ENCODE results near the gene SYNE2. TPM values are rescaled to one million over a fixed set of nuclear protein-coding genes. Genes with fewer than 3 reads are reported as not detected.

Gene SYNE2
- polyA plus RNA-seq, 2 donors: 48.5 to 76.2 TPM

- 89 to 94% methylated on average over 2 of the region's 2 CpGs for WGBS, 2 donors
- Histone ChIP-seq H3K4me1 (ENCODE audit: control insufficient read depth in 2 of 2, insufficient read depth in 2 of 2, low read length in 1 of 2) (peaks cover 0 to 2% of the 10 kb centered on the region in 2 donors), H3K9me3 (ENCODE audit: control insufficient read depth in 2 of 2, insufficient read depth in 1 of 2, low read depth in 1 of 2, low read length in 1 of 2) (no peaks in the 10 kb centered on the region), H3K27me3 (ENCODE audit: control insufficient read depth in 1 of 2, insufficient read depth in 2 of 2, low read length in 2 of 2) (no peaks in the 10 kb centered on the region), H3K4me3 (ENCODE audit: low read depth in 1 of 2, low read length in 2 of 2) (no peak overlapping the region), H3K36me3 (ENCODE audit: control insufficient read depth in 2 of 2, insufficient read depth in 2 of 2, low read length in 1 of 2) (no peaks in the 10 kb centered on the region), H3K27ac (ENCODE audit: low read depth in 2 of 2, low read length in 1 of 2) (no peak overlapping the region)
These were observed 51.9 kb downstream of the SYNE2 start for GRCh38 chr14:63904724-63905123.

GRCh38 chr14:63905370-63905769 is 52.6 kb downstream of the SYNE2 start:
- Histone ChIP-seq H3K4me3 (ENCODE audit: low read depth in 1 of 2, low read length in 2 of 2) (no peak overlapping the region), H3K27ac (ENCODE audit: low read depth in 2 of 2, low read length in 1 of 2) (no peak overlapping the region), H3K9me3 (ENCODE audit: control insufficient read depth in 2 of 2, insufficient read depth in 1 of 2, low read depth in 1 of 2, low read length in 1 of 2) (no peaks in the 10 kb centered on the region), H3K36me3 (ENCODE audit: control insufficient read depth in 2 of 2, insufficient read depth in 2 of 2, low read length in 1 of 2) (no peaks in the 10 kb centered on the region), H3K27me3 (ENCODE audit: control insufficient read depth in 1 of 2, insufficient read depth in 2 of 2, low read length in 2 of 2) (no peaks in the 10 kb centered on the region), H3K4me1 (ENCODE audit: control insufficient read depth in 2 of 2, insufficient read depth in 2 of 2, low read length in 1 of 2) (peaks cover 0 to 2% of the 10 kb centered on the region in 2 donors)
- 51 to 60% methylated on average over 2 of the region's 2 CpGs for WGBS, 2 donors

- no peaks in the 10 kb centered on the region for H3K9me3 ChIP-seq (ENCODE audit: control insufficient read depth in 2 of 2, insufficient read depth in 1 of 2, low read depth in 1 of 2, low read length in 1 of 2)
- peak overlapping the region in 1 of 2 donors; percentile 26 for H3K4me3 ChIP-seq (ENCODE audit: low read depth in 1 of 2, low read length in 2 of 2)
- 72% methylated on average over 4 of the region's 4 CpGs for WGBS, 2 donors
- peaks cover 0 to 2% of the 10 kb centered on the region in 2 donors for H3K4me1 ChIP-seq (ENCODE audit: control insufficient read depth in 2 of 2, insufficient read depth in 2 of 2, low read length in 1 of 2)
- no peaks in the 10 kb centered on the region for H3K36me3 ChIP-seq (ENCODE audit: control insufficient read depth in 2 of 2, insufficient read depth in 2 of 2, low read length in 1 of 2)
- H3K27ac ChIP-seq (ENCODE audit: low read depth in 2 of 2, low read length in 1 of 2): no peak overlapping the region
- H3K27me3 ChIP-seq (ENCODE audit: control insufficient read depth in 1 of 2, insufficient read depth in 2 of 2, low read length in 2 of 2): no peaks in the 10 kb centered on the region
These were observed 56.0 kb downstream of the SYNE2 start for GRCh38 chr14:63908667-63909264.

- Histone ChIP-seq H3K9me3 (ENCODE audit: control insufficient read depth in 2 of 2, insufficient read depth in 1 of 2, low read depth in 1 of 2, low read length in 1 of 2) (no peaks in the 10 kb centered on the region), H3K27ac (ENCODE audit: low read depth in 2 of 2, low read length in 1 of 2) (no peak overlapping the region), H3K27me3 (ENCODE audit: control insufficient read depth in 1 of 2, insufficient read depth in 2 of 2, low read length in 2 of 2) (no peaks in the 10 kb centered on the region), H3K4me1 (ENCODE audit: control insufficient read depth in 2 of 2, insufficient read depth in 2 of 2, low read length in 1 of 2) (peaks cover 0 to 2% of the 10 kb centered on the region in 2 donors), H3K4me3 (ENCODE audit: low read depth in 1 of 2, low read length in 2 of 2) (no peak overlapping the region), H3K36me3 (ENCODE audit: control insufficient read depth in 2 of 2, insufficient read depth in 2 of 2, low read length in 1 of 2) (no peaks in the 10 kb centered on the region)
These were observed 57.2 kb downstream of the SYNE2 start for GRCh38 chr14:63909984-63910383.

- H3K4me1 ChIP-seq (ENCODE audit: control insufficient read depth in 2 of 2, insufficient read depth in 2 of 2, low read length in 1 of 2): peaks cover 0 to 2% of the 10 kb centered on the region in 2 donors
- WGBS, 2 donors: 73 to 76% methylated on average over 7 of the region's 7 CpGs
- H3K9me3 ChIP-seq (ENCODE audit: control insufficient read depth in 2 of 2, insufficient read depth in 1 of 2, low read depth in 1 of 2, low read length in 1 of 2): no peaks in the 10 kb centered on the region
- H3K4me3 ChIP-seq (ENCODE audit: low read depth in 1 of 2, low read length in 2 of 2): no peak overlapping the region
- no peaks in the 10 kb centered on the region for H3K27me3 ChIP-seq (ENCODE audit: control insufficient read depth in 1 of 2, insufficient read depth in 2 of 2, low read length in 2 of 2)
- no peak overlapping the region for H3K27ac ChIP-seq (ENCODE audit: low read depth in 2 of 2, low read length in 1 of 2)
- H3K36me3 ChIP-seq (ENCODE audit: control insufficient read depth in 2 of 2, insufficient read depth in 2 of 2, low read length in 1 of 2): no peaks in the 10 kb centered on the region
These were observed 58.0 kb downstream of the SYNE2 start for GRCh38 chr14:63910583-63911363.

- Histone ChIP-seq H3K27ac (ENCODE audit: low read depth in 2 of 2, low read length in 1 of 2) (no peak overlapping the region), H3K36me3 (ENCODE audit: control insufficient read depth in 2 of 2, insufficient read depth in 2 of 2, low read length in 1 of 2) (no peaks in the 10 kb centered on the region), H3K27me3 (ENCODE audit: control insufficient read depth in 1 of 2, insufficient read depth in 2 of 2, low read length in 2 of 2) (no peaks in the 10 kb centered on the region), H3K9me3 (ENCODE audit: control insufficient read depth in 2 of 2, insufficient read depth in 1 of 2, low read depth in 1 of 2, low read length in 1 of 2) (no peaks in the 10 kb centered on the region), H3K4me1 (ENCODE audit: control insufficient read depth in 2 of 2, insufficient read depth in 2 of 2, low read length in 1 of 2) (peaks cover 0 to 2% of the 10 kb centered on the region in 2 donors), H3K4me3 (ENCODE audit: low read depth in 1 of 2, low read length in 2 of 2) (no peak overlapping the region)
- WGBS, 2 donors: 69 to 77% methylated on average over 1 of the region's 1 CpG
These were observed 58.6 kb downstream of the SYNE2 start for GRCh38 chr14:63911404-63911803.

GRCh38 chr14:63912286-63912685 is 59.5 kb downstream of the SYNE2 start:
- 70 to 79% methylated on average over 1 of the region's 1 CpG for WGBS, 2 donors
- H3K4me1 ChIP-seq (ENCODE audit: control insufficient read depth in 2 of 2, insufficient read depth in 2 of 2, low read length in 1 of 2): no peaks in the 10 kb centered on the region
- no peaks in the 10 kb centered on the region for H3K36me3 ChIP-seq (ENCODE audit: control insufficient read depth in 2 of 2, insufficient read depth in 2 of 2, low read length in 1 of 2)
- H3K27me3 ChIP-seq (ENCODE audit: control insufficient read depth in 1 of 2, insufficient read depth in 2 of 2, low read length in 2 of 2): no peaks in the 10 kb centered on the region
- no peak overlapping the region for H3K27ac ChIP-seq (ENCODE audit: low read depth in 2 of 2, low read length in 1 of 2)
- no peaks in the 10 kb centered on the region for H3K9me3 ChIP-seq (ENCODE audit: control insufficient read depth in 2 of 2, insufficient read depth in 1 of 2, low read depth in 1 of 2, low read length in 1 of 2)
- no peak overlapping the region for H3K4me3 ChIP-seq (ENCODE audit: low read depth in 1 of 2, low read length in 2 of 2)

- Histone ChIP-seq H3K4me3 (ENCODE audit: low read depth in 1 of 2, low read length in 2 of 2) (no peak overlapping the region), H3K27me3 (ENCODE audit: control insufficient read depth in 1 of 2, insufficient read depth in 2 of 2, low read length in 2 of 2) (no peaks in the 10 kb centered on the region)
- WGBS, 2 donors: 92 to 95% methylated on average over 11 of the region's 11 CpGs
These were observed 65.6 kb downstream of the SYNE2 start for GRCh38 chr14:63918411-63918810.

GRCh38 chr14:63922696-63923421 is 70.1 kb downstream of the SYNE2 start:
- 35 to 45% methylated on average over 5 of the region's 5 CpGs for WGBS, 2 donors
- Histone ChIP-seq H3K4me3 (ENCODE audit: low read depth in 1 of 2, low read length in 2 of 2) (no peak overlapping the region), H3K27ac (ENCODE audit: low read depth in 2 of 2, low read length in 1 of 2) (peak overlapping the region; percentile 49 to 55), H3K36me3 (ENCODE audit: control insufficient read depth in 2 of 2, insufficient read depth in 2 of 2, low read length in 1 of 2) (peaks cover 0 to 4% of the 10 kb centered on the region in 2 donors), H3K4me1 (ENCODE audit: control insufficient read depth in 2 of 2, insufficient read depth in 2 of 2, low read length in 1 of 2) (no peaks in the 10 kb centered on the region), H3K27me3 (ENCODE audit: control insufficient read depth in 1 of 2, insufficient read depth in 2 of 2, low read length in 2 of 2) (no peaks in the 10 kb centered on the region), H3K9me3 (ENCODE audit: control insufficient read depth in 2 of 2, insufficient read depth in 1 of 2, low read depth in 1 of 2, low read length in 1 of 2) (no peaks in the 10 kb centered on the region)

More at GRCh38 chr14:63918411-63918810, 65.6 kb downstream of the SYNE2 start:
- Histone ChIP-seq H3K36me3 (ENCODE audit: control insufficient read depth in 2 of 2, insufficient read depth in 2 of 2, low read length in 1 of 2) (peaks cover 0 to 4% of the 10 kb centered on the region in 2 donors), H3K4me1 (ENCODE audit: control insufficient read depth in 2 of 2, insufficient read depth in 2 of 2, low read length in 1 of 2) (no peaks in the 10 kb centered on the region), H3K27ac (ENCODE audit: low read depth in 2 of 2, low read length in 1 of 2) (no peak overlapping the region), H3K9me3 (ENCODE audit: control insufficient read depth in 2 of 2, insufficient read depth in 1 of 2, low read depth in 1 of 2, low read length in 1 of 2) (no peaks in the 10 kb centered on the region)
